DOHH2 (cell line): Measurements from ENCODE around the gene C19orf81.

Experiments
- EZH2phosphoT487 ChIP-seq: fragments of 200-600 bp; sonication (generic); IDR thresholded peaks from 2 replicates; pipeline ENCODE4 v1.6.1; 2017; ENCODE audit warnings: borderline replicate concordance, mild to moderate bottlenecking, antibody characterized with exemption, low read length, moderate library complexity, mixed read lengths
- TF ChIP-seq, protein P1 (sequence below): fragments of 200-600 bp; sonication (generic); IDR thresholded peaks from one replicate; pipeline ENCODE4 v1.5.1; 2014; ENCODE audit warnings: antibody characterized with exemption, mild to moderate bottlenecking, low read depth, low read length; ENCODE audit not compliant: poor library complexity, severe bottlenecking

GRCh38 chr19:50701367-50701985 lies 52.2 kb downstream of the C19orf81 start:
- no peak for TF ChIP-seq EZH2phosphoT487
- TF ChIP-seq, protein P1, sequence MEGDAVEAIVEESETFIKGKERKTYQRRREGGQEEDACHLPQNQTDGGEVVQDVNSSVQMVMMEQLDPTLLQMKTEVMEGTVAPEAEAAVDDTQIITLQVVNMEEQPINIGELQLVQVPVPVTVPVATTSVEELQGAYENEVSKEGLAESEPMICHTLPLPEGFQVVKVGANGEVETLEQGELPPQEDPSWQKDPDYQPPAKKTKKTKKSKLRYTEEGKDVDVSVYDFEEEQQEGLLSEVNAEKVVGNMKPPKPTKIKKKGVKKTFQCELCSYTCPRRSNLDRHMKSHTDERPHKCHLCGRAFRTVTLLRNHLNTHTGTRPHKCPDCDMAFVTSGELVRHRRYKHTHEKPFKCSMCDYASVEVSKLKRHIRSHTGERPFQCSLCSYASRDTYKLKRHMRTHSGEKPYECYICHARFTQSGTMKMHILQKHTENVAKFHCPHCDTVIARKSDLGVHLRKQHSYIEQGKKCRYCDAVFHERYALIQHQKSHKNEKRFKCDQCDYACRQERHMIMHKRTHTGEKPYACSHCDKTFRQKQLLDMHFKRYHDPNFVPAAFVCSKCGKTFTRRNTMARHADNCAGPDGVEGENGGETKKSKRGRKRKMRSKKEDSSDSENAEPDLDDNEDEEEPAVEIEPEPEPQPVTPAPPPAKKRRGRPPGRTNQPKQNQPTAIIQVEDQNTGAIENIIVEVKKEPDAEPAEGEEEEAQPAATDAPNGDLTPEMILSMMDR, result no peak
